Peyer's patch (tissue), 4 donors: ENCODE measurements around the gene WSCD1. TPM values are rescaled to one million over a fixed set of nuclear protein-coding genes. Genes with fewer than 3 reads are reported as not detected.

Source experiments
- DNase-seq, 3 donors: peaks; one replicate each; pipeline ENCODE4 v3.0.0-alpha.2; 2017 to 2019
- H3K27ac ChIP-seq, 4 donors: fragments of 200-600 bp; sonication (generic); one replicate each; pipeline ENCODE4 v1.5.1; 2016 to 2019
- H3K27me3 ChIP-seq, 2 donors: fragments of 200-600 bp; sonication (generic); one replicate each; pipeline ENCODE4 v1.5.1; 2019
- H3K36me3 ChIP-seq, 3 donors: fragments of 200-600 bp; sonication (generic); one replicate each; pipeline ENCODE4 v1.5.1; 2016 to 2019
- H3K4me1 ChIP-seq, 4 donors: fragments of 200-600 bp; sonication (generic); one replicate each; pipeline ENCODE4 v1.5.1; 2016 to 2019
- H3K4me3 ChIP-seq, 4 donors: fragments of 200-600 bp; sonication (generic); 1 replicate in 3 of 4; 2 replicates in 1 of 4; pipeline ENCODE4 v1.5.1; 2016 to 2019; ENCODE audit warnings: mild to moderate bottlenecking in 1 of 4
- H3K9me3 ChIP-seq, 4 donors: fragments of 200-600 bp; sonication (generic); one replicate each; pipeline ENCODE4 v1.5.1; 2016 to 2019; ENCODE audit warnings: mild to moderate bottlenecking in 1 of 4
- CTCF ChIP-seq, 6 experiments: fragments of 450-650 bp in 4 of 6; fragments of 200-600 bp in 2 of 6; sonication (generic) in 1 of 6; IDR thresholded peaks; one replicate each; pipeline ENCODE4 v1.5.1; 2017 to 2019; ENCODE audit warnings: antibody characterized with exemption in 6 of 6, mild to moderate bottlenecking in 3 of 6, moderate library complexity in 1 of 6
- POLR2A ChIP-seq, 2 donors: fragments of 450-650 bp; IDR thresholded peaks; one replicate each; pipeline ENCODE4 v1.5.1; 2017; ENCODE audit warnings: antibody characterized with exemption in 2 of 2, mild to moderate bottlenecking in 2 of 2, moderate library complexity in 2 of 2
- total RNA-seq, 4 donors: library from RNA; depleted of rRNA; stranded (reverse); fragments of >200 nt; gene quantifications; one replicate each; pipeline ENCODE4 v1.1.0, GENCODE V29; 2016

Gene WSCD1
- total RNA-seq, 4 donors from 2014 or later, result 5.8 to 47.3 (median 42.9) TPM

GRCh38 chr17:6079155-6079888 lies 9.1 kb downstream of the WSCD1 start:
- Histone ChIP-seq H3K9me3 (no peaks in the 10 kb centered on the region), H3K4me3 (no peak overlapping the region), H3K4me1 (no peaks in the 10 kb centered on the region), H3K36me3 (peaks cover 0 to 13% (median 0%) of the 10 kb centered on the region in 3 donors), H3K27me3 (no peaks in the 10 kb centered on the region), H3K27ac (no peak overlapping the region)
- no peak for TF ChIP-seq CTCF (IDR thresholded peaks at IDR 0.05)
- TF ChIP-seq POLR2A (IDR thresholded peaks at IDR 0.05), result no peak
- DNase-seq, result no peak

GRCh38 chr17:6079960-6080359 lies 9.8 kb downstream of the WSCD1 start:
- no peaks in the 10 kb centered on the region for H3K27me3 ChIP-seq
- TF ChIP-seq POLR2A (IDR thresholded peaks at IDR 0.05) (no peak), CTCF (IDR thresholded peaks at IDR 0.05) (no peak)
- no peaks in the 10 kb centered on the region for H3K9me3 ChIP-seq
- no peak overlapping the region for H3K27ac ChIP-seq
- DNase-seq, result no peak
- no peak overlapping the region for H3K4me3 ChIP-seq
- H3K4me1 ChIP-seq, result no peaks in the 10 kb centered on the region
- H3K36me3 ChIP-seq, result peaks cover 0 to 13% (median 0%) of the 10 kb centered on the region in 3 donors

GRCh38 chr17:6080711-6081430 lies 10.7 kb downstream of the WSCD1 start:
- DNase-seq, result no peak
- TF ChIP-seq POLR2A (IDR thresholded peaks at IDR 0.05), result no peak
- Histone ChIP-seq H3K9me3 (no peaks in the 10 kb centered on the region), H3K27ac (no peak overlapping the region), H3K4me1 (no peaks in the 10 kb centered on the region), H3K4me3 (no peak overlapping the region), H3K27me3 (no peaks in the 10 kb centered on the region), H3K36me3 (peaks cover 0 to 13% (median 0%) of the 10 kb centered on the region in 3 donors)

GRCh38 chr17:6082335-6082734 lies 12.2 kb downstream of the WSCD1 start:
- DNase-seq, result no peak
- Histone ChIP-seq H3K4me3 (no peak overlapping the region), H3K36me3 (peaks cover 0 to 13% (median 0%) of the 10 kb centered on the region in 3 donors), H3K4me1 (no peaks in the 10 kb centered on the region), H3K27ac (no peak overlapping the region), H3K27me3 (no peaks in the 10 kb centered on the region), H3K9me3 (no peaks in the 10 kb centered on the region)
- TF ChIP-seq POLR2A (IDR thresholded peaks at IDR 0.05), result no peak
- TF ChIP-seq CTCF (IDR thresholded peaks at IDR 0.05), result no peak

GRCh38 chr17:6084311-6085161 lies 14.4 kb downstream of the WSCD1 start:
- H3K36me3 ChIP-seq, result peaks cover 0 to 13% (median 0%) of the 10 kb centered on the region in 3 donors
- H3K9me3 ChIP-seq, result no peaks in the 10 kb centered on the region
- H3K27me3 ChIP-seq, result no peaks in the 10 kb centered on the region
- H3K4me3 ChIP-seq, result no peak overlapping the region
- DNase-seq, result no peak
- no peaks in the 10 kb centered on the region for H3K4me1 ChIP-seq
- H3K27ac ChIP-seq, result no peak overlapping the region
- no peak for TF ChIP-seq CTCF (IDR thresholded peaks at IDR 0.05)
- TF ChIP-seq POLR2A (IDR thresholded peaks at IDR 0.05), result no peak
